HepG2 (cell line): ENCODE measurements around the gene WDR27. TPM values are rescaled to one million over a fixed set of nuclear protein-coding genes. Genes with fewer than 3 reads are reported as not detected.

Experiments used
- ATAC-seq: fragments of 200-7000 bp; cut with Tn5 transposase; 3 replicates; pipeline ENCODE4 v1.9.1; 2020; ENCODE audit warnings: mild to moderate bottlenecking, moderate library complexity
- BruUV-seq: library from RNA; stranded (reverse); fragments of 400-500 nt; replicated peaks from 2 replicates; lab custom pipeline; 2021; lab: Mats Ljungman, UMichigan
- CTCF ChIA-PET: fragments of 300-600 bp; formaldehyde crosslinking; extraction: SDS; loops from one replicate; lab custom pipeline; 2021; ENCODE audit warnings: low total read pairs, inconsistent platforms, low intra/inter-chr PET ratio; lab: Yijun Ruan, JAX
- POLR2A ChIA-PET: fragments of 350-600 bp; sonication (Branson Sonifier 250); formaldehyde crosslinking; loops from one replicate; lab custom pipeline; 2020; ENCODE audit warnings: antibody characterized with exemption, inconsistent platforms; lab: Yijun Ruan, JAX
- DNase-seq: peaks from one replicate; pipeline ENCODE4 v3.0.0-alpha.2; 2015; ENCODE audit warnings: low spot score
- FAIRE-seq: peaks from 3 replicates; lab custom pipeline; 2011; peaks lifted over from hg19 to GRCh38; lab: Jason Lieb, UNC
- H2AFZ ChIP-seq: one replicate; pipeline ENCODE4 v1.6.1; 2011; ENCODE audit warnings: low read length, inconsistent platforms
- H3K27ac ChIP-seq: fragments of 300-600 bp; 3 replicates; pipeline ENCODE4 v1.8.0; 2011; ENCODE audit warnings: mixed run types, mild to moderate bottlenecking, mixed read lengths, low read length, inconsistent platforms; ENCODE audit not compliant: insufficient read depth; ENCODE audit errors: extremely low read length
- H3K27me3 ChIP-seq, 2 experiments: fragments of 200-600 bp in 1 of 2; 2 replicates in 1 of 2; 3 replicates in 1 of 2; pipeline versions ENCODE4 v1.6.0 to v1.8.0; 2011; ENCODE audit warnings: low read length in 2 of 2, mild to moderate bottlenecking in 2 of 2, moderate library complexity in 2 of 2, inconsistent platforms in 1 of 2; ENCODE audit not compliant: insufficient read depth in 2 of 2, control insufficient read depth in 1 of 2
- H3K36me3 ChIP-seq, 2 experiments: fragments of 200-600 bp in 1 of 2; replicated peaks in 1 of 2; 2 replicates in 1 of 2; 3 replicates in 1 of 2; pipeline versions ENCODE4 v1.5.1 to v1.8.0; 2011; ENCODE audit warnings: low read length in 2 of 2, inconsistent platforms in 1 of 2; ENCODE audit not compliant: insufficient read depth in 2 of 2, control insufficient read depth in 1 of 2
- H3K4me1 ChIP-seq: 2 replicates; pipeline ENCODE4 v1.5.1; 2012; ENCODE audit warnings: low read length, inconsistent platforms; ENCODE audit not compliant: insufficient read depth
- H3K4me2 ChIP-seq: 2 replicates; pipeline ENCODE4 v1.6.0; 2011; ENCODE audit warnings: low read depth, low read length, inconsistent platforms
- H3K4me3 ChIP-seq, 3 experiments: fragments of 200-600 bp in 1 of 3; sonication (generic), shearing (Covaris generic) in 1 of 3; replicated peaks in 1 of 3; 2 replicates each; pipeline ENCODE4 v1.5.1; 2011 to 2016; ENCODE audit warnings: low read length in 3 of 3, inconsistent platforms in 2 of 3, low read depth in 2 of 3, mild to moderate bottlenecking in 2 of 3, control low read depth in 1 of 3, mixed read lengths in 1 of 3; ENCODE audit not compliant: insufficient read depth in 1 of 3
- H3K79me2 ChIP-seq: one replicate; pipeline ENCODE4 v1.6.1; 2011; ENCODE audit warnings: low read length, inconsistent platforms; ENCODE audit not compliant: insufficient read depth
- H3K9ac ChIP-seq: 2 replicates; pipeline ENCODE4 v1.6.0; 2011; ENCODE audit warnings: mild to moderate bottlenecking, low read depth, low read length, inconsistent platforms; ENCODE audit not compliant: insufficient read depth
- H3K9me3 ChIP-seq: 2 replicates; pipeline ENCODE4 v1.5.1; 2012; ENCODE audit warnings: mild to moderate bottlenecking, low read length
- H4K20me1 ChIP-seq: 2 replicates; pipeline ENCODE4 v1.6.0; 2011; ENCODE audit warnings: inconsistent platforms, mild to moderate bottlenecking, low read length, moderate library complexity; ENCODE audit not compliant: insufficient read depth
- HDAC6 ChIP-seq: fragments of 200-600 bp; sonication (generic); IDR thresholded peaks from 2 replicates; pipeline ENCODE4 v1.7.0; 2017; ENCODE audit warnings: mild to moderate bottlenecking, antibody characterized with exemption, low read length, low read depth
- NKX3-1 ChIP-seq: sonication (generic); formaldehyde crosslinking; IDR thresholded peaks from 2 replicates; pipeline ENCODE4 v1.5.0; 2020; ENCODE audit warnings: missing genetic modification reagents
- PPARG ChIP-seq: conservative IDR thresholded peaks from 2 replicates; pipeline ENCODE4 v1.6.1; 2016; ENCODE audit warnings: missing biosample characterization, missing genetic modification reagents
- RBFOX2 ChIP-seq: fragments of 200-400 bp; formaldehyde crosslinking; IDR thresholded peaks from 2 replicates; pipeline ENCODE4 v1.6.1; 2017; ENCODE audit warnings: low read depth, mild to moderate bottlenecking, low read length
- ZBTB34 ChIP-seq: sonication (generic); formaldehyde crosslinking; IDR thresholded peaks from 2 replicates; pipeline ENCODE4 v1.8.0; 2022; ENCODE audit warnings: mild to moderate bottlenecking, missing genetic modification reagents
- ZNF260 ChIP-seq: sonication (generic); formaldehyde crosslinking; IDR thresholded peaks from 2 replicates; pipeline ENCODE4 v1.4.0; 2020; ENCODE audit warnings: missing genetic modification reagents, low read depth, mild to moderate bottlenecking, borderline replicate concordance
- ZNF337 ChIP-seq: sonication (generic); formaldehyde crosslinking; IDR thresholded peaks from 2 replicates; pipeline ENCODE4 v1.5.1; 2020; ENCODE audit warnings: missing genetic modification reagents, low read depth, mild to moderate bottlenecking, borderline replicate concordance
- ZNF530 ChIP-seq: sonication (generic); formaldehyde crosslinking; IDR thresholded peaks from 2 replicates; pipeline ENCODE4 v1.5.0; 2020; ENCODE audit warnings: low read depth, mild to moderate bottlenecking, missing genetic modification reagents
- ZNF546 ChIP-seq: sonication (generic); formaldehyde crosslinking; conservative IDR thresholded peaks from 2 replicates; pipeline ENCODE4 v1.8.1; 2023; ENCODE audit warnings: mild to moderate bottlenecking, missing genetic modification reagents
- ZNF605 ChIP-seq: sonication (generic); formaldehyde crosslinking; IDR thresholded peaks from 2 replicates; pipeline ENCODE4 v1.8.0; 2022; ENCODE audit warnings: mild to moderate bottlenecking, missing genetic modification reagents
- ZNF720 ChIP-seq: sonication (generic); formaldehyde crosslinking; IDR thresholded peaks from 2 replicates; pipeline ENCODE4 v1.4.0; 2020; ENCODE audit warnings: missing genetic modification reagents
- ZNF766 ChIP-seq: sonication (generic); formaldehyde crosslinking; IDR thresholded peaks from 2 replicates; pipeline ENCODE4 v1.5.0; 2020; ENCODE audit warnings: missing genetic modification reagents, borderline replicate concordance
- ZNF841 ChIP-seq: sonication (generic); formaldehyde crosslinking; IDR thresholded peaks from 2 replicates; pipeline ENCODE4 v1.8.1; 2023; ENCODE audit warnings: missing genetic modification reagents, borderline replicate concordance
- WGBS: methylation state at CpG from one replicate; pipeline ENCODE4 v1.1.6; 2017; ENCODE audit warnings: low lambda C conversion rate; 5-methylcytosine and 5-hydroxymethylcytosine counted together
- in situ Hi-C: cut with HindIII; loops from 2 replicates; pipeline ENCODE4 v1.10.0; 2017; ENCODE audit warnings: low pct_unique_long_range_greater_than_20kb; ENCODE audit not compliant: extremely low pct_ligation_motif_present
- intact Hi-C: fragments of 100-400 bp; cut with micrococcal nuclease; formaldehyde crosslinking; loops from one replicate; pipeline ENCODE4 v1.10.0; 2022; ENCODE audit not compliant: unreplicated experiment
- polyA plus RNA-seq, 8 experiments: library from polyadenylated mRNA; depleted of rRNA in 3 of 8; stranded (reverse) in 7 of 8; unstranded in 1 of 8; fragments of >200 nt; fragmentation: Illumina TruSeq in 4 of 8; extraction: Trizol in 4 of 8; gene quantifications; 2 replicates each; pipeline versions ENCODE4 v1.2.1 to v1.2.3, GENCODE V29; 2011 to 2016; ENCODE audit warnings: low read depth in 4 of 8, missing spikeins in 1 of 8, mixed read lengths in 1 of 8; ENCODE audit not compliant: insufficient read depth in 1 of 8
- total RNA-seq, 5 experiments: library from RNA; depleted of rRNA; stranded (reverse); fragments of >200 nt; fragmentation: Illumina TruSeq; extraction: Trizol; gene quantifications; 2 replicates each; pipeline ENCODE4 v1.2.3, GENCODE V29; 2016; ENCODE audit warnings: low read depth in 1 of 5
- TF ChIP-seq, protein P1 (sequence below), 2 experiments: fragments of 450-650 bp in 1 of 2; sonication (generic) in 1 of 2; formaldehyde crosslinking; IDR thresholded peaks; 2 replicates each; pipeline versions ENCODE4 v1.5.0 to v1.8.0; 2020 to 2022; ENCODE audit warnings: mild to moderate bottlenecking in 1 of 2, missing genetic modification reagents in 1 of 2

The WDR27 gene
- total and polyA plus RNA-seq, 2 of the 13 experiments (the other 11 are each of a cell fraction or from before 2014, with no cell fraction given), result 34.1 to 80.3 TPM

GRCh38 chr6:169556758-169557548 is 144.9 kb downstream of the WDR27 start:
- no peak for DNase-seq
- no peak overlapping the region for H3K27ac ChIP-seq
- peaks cover 2 to 19% of the 10 kb centered on the region in 2 experiments; a peak in 4 of 5 replicates for H3K36me3 ChIP-seq
- no peak for ATAC-seq
- 95% methylated on average over 13 of the region's 13 CpGs for WGBS
- no peak for FAIRE-seq
- BruUV-seq, result no TSS peak
- H3K4me3 ChIP-seq, result no peak overlapping the region
- no peak overlapping the region for H3K4me2 ChIP-seq
- intact Hi-C loops (no loop called here), in situ Hi-C loops (no loop called here)
- no peak overlapping the region for H3K9ac ChIP-seq
- no peaks in the 10 kb centered on the region for H3K9me3 ChIP-seq
- ChIA-PET POLR2A (no interaction called here), CTCF (no interaction called here)
- H3K4me1 ChIP-seq, result no peaks in the 10 kb centered on the region
- no peaks in the 10 kb centered on the region for H4K20me1 ChIP-seq
- no peaks in the 10 kb centered on the region for H3K79me2 ChIP-seq
- TF ChIP-seq ZNF841 (CRISPR knock-in tag), result no peak
- TF ChIP-seq NKX3-1 (CRISPR knock-in tag), result no peak
- TF ChIP-seq, protein P1, sequence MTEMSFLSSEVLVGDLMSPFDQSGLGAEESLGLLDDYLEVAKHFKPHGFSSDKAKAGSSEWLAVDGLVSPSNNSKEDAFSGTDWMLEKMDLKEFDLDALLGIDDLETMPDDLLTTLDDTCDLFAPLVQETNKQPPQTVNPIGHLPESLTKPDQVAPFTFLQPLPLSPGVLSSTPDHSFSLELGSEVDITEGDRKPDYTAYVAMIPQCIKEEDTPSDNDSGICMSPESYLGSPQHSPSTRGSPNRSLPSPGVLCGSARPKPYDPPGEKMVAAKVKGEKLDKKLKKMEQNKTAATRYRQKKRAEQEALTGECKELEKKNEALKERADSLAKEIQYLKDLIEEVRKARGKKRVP (CRISPR knock-in tag; IDR thresholded peaks at IDR 0.05), result no peak
- TF ChIP-seq HDAC6, result no peak
- TF ChIP-seq RBFOX2, result no peak
- TF ChIP-seq ZNF546 (CRISPR knock-in tag), result no peak
- no peak for TF ChIP-seq ZNF260
- no peak for TF ChIP-seq ZNF605 (CRISPR knock-in tag)
- TF ChIP-seq ZNF530 (CRISPR knock-in tag), result no peak
- no peak for TF ChIP-seq ZNF337 (CRISPR knock-in tag)
- no peak for TF ChIP-seq ZNF766 (CRISPR knock-in tag)
- TF ChIP-seq ZBTB34 (CRISPR knock-in tag), result no peak
- TF ChIP-seq ZNF720 (CRISPR knock-in tag), result no peak
- TF ChIP-seq PPARG (CRISPR knock-in tag), result no peak
- no peaks in the 10 kb centered on the region for H3K27me3 ChIP-seq
- no peak overlapping the region for H2AFZ ChIP-seq
